IMR-90 (cell line): ENCODE data around the gene KCNN3. TPM values are rescaled to one million over a fixed set of nuclear protein-coding genes. Genes with fewer than 3 reads are reported as not detected.

Experiments used
- ATAC-seq: fragments of 200-7000 bp; cut with Tn5 transposase; 2 replicates; pipeline ENCODE4 v1.9.1; 2020; ENCODE audit warnings: low read depth, mild to moderate bottlenecking, moderate library complexity
- BruUV-seq: library from RNA; stranded (reverse); fragments of 400-500 nt; replicated peaks from 2 replicates; lab custom pipeline; 2021; lab: Mats Ljungman, UMichigan
- CTCF ChIA-PET: fragments of 300-600 bp; formaldehyde crosslinking; extraction: SDS; loops from one replicate; lab custom pipeline; 2021; ENCODE audit warnings: antibody characterized with exemption; lab: Yijun Ruan, JAX
- POLR2A ChIA-PET: fragments of 300-600 bp; sonication (Branson Sonifier 250); formaldehyde crosslinking; loops from one replicate; lab custom pipeline; 2022; ENCODE audit warnings: antibody characterized with exemption; ENCODE audit not compliant: unreplicated experiment; lab: Charles Lee
- DNase-seq: peaks from one replicate; pipeline ENCODE4 v3.0.0; 2013
- H2AFZ ChIP-seq: replicated peaks from 2 replicates; pipeline ENCODE3; 2013; ENCODE audit warnings: low read length, mild to moderate bottlenecking; ENCODE audit not compliant: poor library complexity
- H2AK5ac ChIP-seq: 2 replicates; pipeline ENCODE4 v1.6.1; 2013; ENCODE audit warnings: low read depth, low read length, inconsistent platforms
- H2AK9ac ChIP-seq: replicated peaks from 2 replicates; pipeline ENCODE3; 2013; ENCODE audit warnings: mild to moderate bottlenecking, low read depth, low read length, moderate library complexity; ENCODE audit not compliant: poor library complexity
- H2BK120ac ChIP-seq: 2 replicates; pipeline ENCODE4 v1.6.1; 2013; ENCODE audit warnings: low read depth, low read length, inconsistent platforms
- H2BK15ac ChIP-seq: 3 replicates; pipeline ENCODE4 v1.6.1; 2013; ENCODE audit warnings: low read depth, low read length, inconsistent platforms
- H2BK20ac ChIP-seq: 2 replicates; pipeline ENCODE4 v1.6.1; 2013; ENCODE audit warnings: low read depth, mild to moderate bottlenecking, inconsistent platforms, low read length, moderate library complexity
- H2BK5ac ChIP-seq: 2 replicates; pipeline ENCODE4 v1.6.1; 2013; ENCODE audit warnings: mild to moderate bottlenecking, low read depth, low read length, inconsistent platforms; ENCODE audit not compliant: poor library complexity, severe bottlenecking
- H3K14ac ChIP-seq: replicated peaks from 2 replicates; pipeline ENCODE4 v1.6.1; 2013; ENCODE audit warnings: low read depth, low read length, inconsistent platforms
- H3K18ac ChIP-seq: 2 replicates; pipeline ENCODE4 v1.6.1; 2013; ENCODE audit warnings: low read depth, low read length, control low read depth
- H3K23ac ChIP-seq: 2 replicates; pipeline ENCODE4 v1.6.1; 2013; ENCODE audit warnings: low read depth, low read length, inconsistent platforms
- H3K27ac ChIP-seq: 2 replicates; pipeline ENCODE4 v1.5.1; 2013; ENCODE audit warnings: mild to moderate bottlenecking, control low read depth, low read length; ENCODE audit not compliant: insufficient read depth
- H3K27me3 ChIP-seq: 2 replicates; pipeline ENCODE4 v1.6.1; 2013; ENCODE audit warnings: low read length; ENCODE audit not compliant: control insufficient read depth, insufficient read depth
- H3K36me3 ChIP-seq: 2 replicates; pipeline ENCODE4 v1.6.1; 2013; ENCODE audit warnings: low read length, mixed read lengths; ENCODE audit not compliant: control insufficient read depth, insufficient read depth
- H3K4ac ChIP-seq: 2 replicates; pipeline ENCODE4 v1.6.1; 2013; ENCODE audit warnings: low read depth, low read length, inconsistent platforms
- H3K4me1 ChIP-seq: 2 replicates; pipeline ENCODE4 v1.6.1; 2013; ENCODE audit warnings: low read length, mixed read lengths; ENCODE audit not compliant: control insufficient read depth, insufficient read depth
- H3K4me2 ChIP-seq: 2 replicates; pipeline ENCODE4 v1.6.1; 2013; ENCODE audit warnings: low read depth, mild to moderate bottlenecking, control low read depth, low read length, moderate library complexity
- H3K4me3 ChIP-seq: 2 replicates; pipeline ENCODE4 v1.5.1; 2013; ENCODE audit warnings: low read depth, mild to moderate bottlenecking, control low read depth, low read length, moderate library complexity; ENCODE audit not compliant: insufficient read depth
- H3K56ac ChIP-seq: 2 replicates; pipeline ENCODE4 v1.6.1; 2013; ENCODE audit warnings: low read length, inconsistent platforms; ENCODE audit not compliant: insufficient read depth; ENCODE audit errors: extremely low read depth
- H3K79me1 ChIP-seq, 2 experiments: 2 replicates each; pipeline ENCODE4 v1.6.1; 2013; ENCODE audit warnings: low read length in 2 of 2, inconsistent platforms in 1 of 2, low read depth in 1 of 2
- H3K9ac ChIP-seq: 2 replicates; pipeline ENCODE4 v1.6.1; 2013; ENCODE audit warnings: low read depth, low read length, control low read depth
- H3K9me1 ChIP-seq: 2 replicates; pipeline ENCODE4 v1.6.1; 2013; ENCODE audit warnings: low read length, inconsistent platforms; ENCODE audit not compliant: insufficient read depth
- H3K9me3 ChIP-seq: 2 replicates; pipeline ENCODE4 v1.6.1; 2013; ENCODE audit warnings: low read length; ENCODE audit not compliant: control insufficient read depth, insufficient read depth
- H4K20me1 ChIP-seq: 2 replicates; pipeline ENCODE4 v1.6.1; 2013; ENCODE audit warnings: low read length, inconsistent platforms; ENCODE audit not compliant: insufficient read depth
- H4K5ac ChIP-seq: 2 replicates; pipeline ENCODE4 v1.6.1; 2013; ENCODE audit warnings: mild to moderate bottlenecking, low read depth, low read length, control low read depth
- H4K8ac ChIP-seq, 2 experiments: 2 replicates each; pipeline ENCODE4 v1.6.1; 2013; ENCODE audit warnings: low read depth in 2 of 2, low read length in 2 of 2, control low read depth in 1 of 2, inconsistent platforms in 1 of 2
- H4K91ac ChIP-seq: 2 replicates; pipeline ENCODE4 v1.6.1; 2013; ENCODE audit warnings: low read depth, low read length, inconsistent platforms; ENCODE audit not compliant: insufficient read depth
- BHLHE40 ChIP-seq: fragments of 150-350 bp; IDR thresholded peaks from 2 replicates; pipeline ENCODE4 v1.6.1; 2016; ENCODE audit warnings: mild to moderate bottlenecking, low read depth, low read length
- CEBPB ChIP-seq: IDR thresholded peaks from 2 replicates; pipeline ENCODE4 v1.6.1; 2012; ENCODE audit warnings: low read depth, low read length, improper control_type of control experiment
- ELK1 ChIP-seq: fragments of 150-350 bp; IDR thresholded peaks from 2 replicates; pipeline ENCODE4 v1.6.1; 2016; ENCODE audit warnings: low read depth, mild to moderate bottlenecking, low read length, moderate library complexity, borderline replicate concordance
- MAFK ChIP-seq: IDR thresholded peaks from 2 replicates; pipeline ENCODE4 v1.6.1; 2012; ENCODE audit warnings: low read depth, low read length, improper control_type of control experiment
- MAZ ChIP-seq: IDR thresholded peaks from 2 replicates; pipeline ENCODE4 v1.6.1; 2012; ENCODE audit warnings: low read depth, mild to moderate bottlenecking, low read length, improper control_type of control experiment, moderate library complexity, borderline replicate concordance
- NFE2L2 ChIP-seq: fragments of 150-350 bp; IDR thresholded peaks from 2 replicates; pipeline ENCODE4 v1.6.1; 2016; ENCODE audit warnings: low read depth, mild to moderate bottlenecking, low read length
- POLR2A ChIP-seq: IDR thresholded peaks from 2 replicates; pipeline ENCODE4 v1.6.1; 2012; ENCODE audit warnings: mild to moderate bottlenecking, low read depth, low read length
- RFX5 ChIP-seq: IDR thresholded peaks from 2 replicates; pipeline ENCODE4 v1.8.0; 2012; ENCODE audit warnings: low read depth, mild to moderate bottlenecking, low read length, moderate library complexity
- USF2 ChIP-seq: fragments of 150-350 bp; IDR thresholded peaks from 2 replicates; pipeline ENCODE4 v1.6.1; 2017; ENCODE audit warnings: mild to moderate bottlenecking, antibody characterized with exemption, low read length, low read depth
- WGBS, 2 experiments: methylation state at CpG; one replicate each; pipeline versions ENCODE4 v1.1.5 to v1.1.7; 2013; ENCODE audit warnings: missing lambda C conversion rate in 2 of 2; ENCODE audit not compliant: insufficient read length in 1 of 2; ENCODE audit errors: extremely low coverage in 2 of 2; 5-methylcytosine and 5-hydroxymethylcytosine counted together
- dilution Hi-C: fragments of 300-500 bp; cut with HindIII; formaldehyde crosslinking; loops from one replicate; pipeline ENCODE4 v1.14.3; 2018; ENCODE audit warnings: low sequenced_read_pairs; ENCODE audit not compliant: unreplicated experiment
- in situ Hi-C: fragments of 300-500 bp; cut with MboI; formaldehyde crosslinking; loops from 3 replicates; pipeline ENCODE4 v1.14.3; 2019; ENCODE audit warnings: low sequenced_read_pairs, inconsistent platforms, mixed read lengths
- intact Hi-C: fragments of 100-400 bp; cut with micrococcal nuclease; formaldehyde crosslinking; loops from 2 replicates; pipeline ENCODE4 v1.10.0; 2022
- polyA plus RNA-seq, 3 experiments: library from polyadenylated mRNA; depleted of rRNA; stranded (reverse); fragments of >200 nt; gene quantifications; 2 replicates each; pipeline ENCODE4 v1.2.3, GENCODE V29; 2012; ENCODE audit warnings: low replicate concordance in 1 of 3
- total RNA-seq: library from RNA; depleted of rRNA; stranded (reverse); fragments of >200 nt; gene quantifications from 2 replicates; pipeline ENCODE4 v1.2.3, GENCODE V29; 2012

Gene KCNN3
- total and polyA plus RNA-seq, 2 of the 4 experiments (the other 2 are of a cell fraction): 0.02 TPM; not detected in 1

GRCh38 chr1:154788886-154789285 lies 81.2 kb downstream of the KCNN3 start:
- Histone ChIP-seq H3K4me3 (no peak overlapping the region), H3K4ac (no peak overlapping the region), H2AK5ac (no peak overlapping the region), H2BK120ac (no peak overlapping the region), H3K4me2 (no peak overlapping the region), H2BK15ac (no peak overlapping the region), H3K4me1 (no peaks in the 10 kb centered on the region), H3K56ac (no peak overlapping the region), H3K36me3 (no peaks in the 10 kb centered on the region), H3K23ac (no peak overlapping the region), H3K9me1 (no peaks in the 10 kb centered on the region), H3K27me3 (peaks cover 65% of the 10 kb centered on the region), H2BK20ac (no peak overlapping the region), H2BK5ac (no peak overlapping the region), H3K18ac (no peak overlapping the region), H3K79me1 (no peaks in the 10 kb centered on the region), H4K91ac (no peak overlapping the region), H4K5ac (no peak overlapping the region), H2AFZ (no peak overlapping the region), H3K9me3 (no peaks in the 10 kb centered on the region), H2AK9ac (no peak overlapping the region), H4K8ac (no peak overlapping the region), H3K14ac (no peak overlapping the region), H3K27ac (no peak overlapping the region), H3K9ac (no peak overlapping the region), H4K20me1 (no peaks in the 10 kb centered on the region)
- no TSS peak for BruUV-seq
- 20% methylated on average over 1 of the region's 10 CpGs; no CpG with 5 or more reads in 1 of the 2 experiments for WGBS, 2 experiments
- ChIA-PET POLR2A (no interaction called here), CTCF (no interaction called here)
- dilution Hi-C loops: no loop called here
- TF ChIP-seq BHLHE40: no peak
- no peak for TF ChIP-seq MAZ
- TF ChIP-seq MAFK: no peak
- TF ChIP-seq ELK1: no peak
- no peak for TF ChIP-seq CEBPB
- no peak for TF ChIP-seq RFX5
- no peak for TF ChIP-seq POLR2A
- no peak for TF ChIP-seq NFE2L2
- TF ChIP-seq USF2: no peak
- in situ Hi-C loops: no loop called here
- no peak for DNase-seq
- intact Hi-C loops: no loop called here
- ATAC-seq: no peak
